Transverse colon (tissue), 4 donors: ENCODE data around the gene MEPCE. TPM values are rescaled to one million over a fixed set of nuclear protein-coding genes. Genes with fewer than 3 reads are reported as not detected.

Experiments used
- DNase-seq: peaks from one replicate; pipeline ENCODE4 v3.0.0-alpha.2; 2019
- H3K27ac ChIP-seq, 4 donors: fragments of 200-600 bp; sonication (generic); 2 replicates each; pipeline ENCODE4 v1.5.1; 2016 to 2018; ENCODE audit warnings: inconsistent platforms in 4 of 4
- H3K27me3 ChIP-seq: fragments of 200-600 bp; sonication (generic); 2 replicates; pipeline ENCODE4 v1.5.1; 2017; ENCODE audit warnings: inconsistent platforms
- H3K36me3 ChIP-seq, 4 donors: fragments of 200-600 bp; sonication (generic); 2 replicates each; pipeline ENCODE4 v1.5.1; 2017 to 2019; ENCODE audit warnings: inconsistent platforms in 4 of 4
- H3K4me1 ChIP-seq, 4 donors: fragments of 200-600 bp; sonication (generic); 2 replicates each; pipeline ENCODE4 v1.5.1; 2017 to 2020; ENCODE audit warnings: inconsistent platforms in 4 of 4
- H3K4me3 ChIP-seq, 4 donors: fragments of 200-600 bp; sonication (generic); 1 replicate in 1 of 4; 2 replicates in 3 of 4; pipeline versions ENCODE4 v1.5.1 to v1.6.1; 2017 to 2019; ENCODE audit warnings: inconsistent platforms in 4 of 4
- H3K9me3 ChIP-seq, 2 donors: fragments of 200-600 bp; sonication (generic); 2 replicates each; pipeline ENCODE4 v1.5.1; 2017 to 2019; ENCODE audit warnings: inconsistent platforms in 2 of 2
- EP300 ChIP-seq: sonication (generic); formaldehyde crosslinking; IDR thresholded peaks from one replicate; pipeline ENCODE4 v1.6.1; 2017; ENCODE audit warnings: antibody characterized with exemption, low read depth
- POLR2A ChIP-seq: fragments of 450-650 bp; IDR thresholded peaks from one replicate; pipeline ENCODE4 v1.6.1; 2016; ENCODE audit warnings: antibody characterized with exemption, mild to moderate bottlenecking, moderate library complexity
- POLR2AphosphoS5 ChIP-seq, 3 donors: sonication (generic); formaldehyde crosslinking; IDR thresholded peaks; one replicate each; pipeline ENCODE4 v1.6.1; 2016; ENCODE audit warnings: antibody characterized with exemption in 3 of 3
- WGBS, 2 donors: methylation state at CpG; one replicate each; pipeline ENCODE4 v1.1.5; 2018; ENCODE audit warnings: low coverage in 1 of 2; 5-methylcytosine and 5-hydroxymethylcytosine counted together
- in situ Hi-C, 4 donors: fragments of 200-750 bp; cut with MboI; loops; one replicate each; pipeline versions ENCODE4 v1.15.0 to v1.15.1; 2017; ENCODE audit warnings: low sequenced_read_pairs in 3 of 4, low pct_ligation_motif_present in 1 of 4, low pct_unique_long_range_greater_than_20kb in 1 of 4
- intact Hi-C: fragments of 100-400 bp; cut with DNase I; formaldehyde crosslinking; loops from one replicate; pipeline ENCODE4 v1.15.1; 2023; ENCODE audit warnings: low total_unique reads
- total RNA-seq, 4 donors: library from RNA; depleted of rRNA; stranded (reverse); fragments of >200 nt; gene quantifications; one replicate each; pipeline ENCODE4 v1.1.0, GENCODE V29; 2016
- TF ChIP-seq, protein P1 (sequence below), 5 experiments: fragments of 200-600 bp in 3 of 5; fragments of 450-650 bp in 2 of 5; sonication (generic) in 3 of 5; IDR thresholded peaks; 1 replicate in 2 of 5; 2 replicates in 3 of 5; pipeline ENCODE4 v1.5.1; 2016 to 2017; ENCODE audit warnings: antibody characterized with exemption in 5 of 5, inconsistent platforms in 3 of 5, mild to moderate bottlenecking in 2 of 5, moderate library complexity in 1 of 5

Gene MEPCE
- total RNA-seq, 4 donors from 2014 or later, result 25.9 to 41.9 (median 30.5) TPM

DNA sequence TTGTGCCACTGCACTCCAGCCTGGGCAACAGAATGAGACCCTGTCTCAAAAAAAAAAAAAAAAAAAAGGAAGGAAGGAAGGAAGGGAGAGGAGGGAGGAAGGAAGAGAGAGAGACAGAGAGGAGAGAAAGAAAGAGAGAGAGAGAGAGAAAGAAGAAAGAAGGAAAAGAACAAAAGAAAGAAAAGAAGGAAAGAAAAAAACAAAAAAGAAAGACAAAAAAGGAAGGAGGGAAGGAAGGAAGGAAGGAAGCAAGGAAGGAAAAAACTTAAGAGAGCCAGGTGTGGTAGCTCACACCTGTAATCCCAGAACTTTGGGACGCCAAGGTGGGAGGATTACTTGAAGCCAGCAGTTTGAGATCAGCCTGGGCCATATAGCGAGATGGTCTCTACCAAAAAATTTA is 35.2 kb downstream of the MEPCE start:
- TF ChIP-seq POLR2AphosphoS5 (IDR thresholded peaks at IDR 0.05), result no peak
- TF ChIP-seq EP300, result no peak
- TF ChIP-seq, protein P1, sequence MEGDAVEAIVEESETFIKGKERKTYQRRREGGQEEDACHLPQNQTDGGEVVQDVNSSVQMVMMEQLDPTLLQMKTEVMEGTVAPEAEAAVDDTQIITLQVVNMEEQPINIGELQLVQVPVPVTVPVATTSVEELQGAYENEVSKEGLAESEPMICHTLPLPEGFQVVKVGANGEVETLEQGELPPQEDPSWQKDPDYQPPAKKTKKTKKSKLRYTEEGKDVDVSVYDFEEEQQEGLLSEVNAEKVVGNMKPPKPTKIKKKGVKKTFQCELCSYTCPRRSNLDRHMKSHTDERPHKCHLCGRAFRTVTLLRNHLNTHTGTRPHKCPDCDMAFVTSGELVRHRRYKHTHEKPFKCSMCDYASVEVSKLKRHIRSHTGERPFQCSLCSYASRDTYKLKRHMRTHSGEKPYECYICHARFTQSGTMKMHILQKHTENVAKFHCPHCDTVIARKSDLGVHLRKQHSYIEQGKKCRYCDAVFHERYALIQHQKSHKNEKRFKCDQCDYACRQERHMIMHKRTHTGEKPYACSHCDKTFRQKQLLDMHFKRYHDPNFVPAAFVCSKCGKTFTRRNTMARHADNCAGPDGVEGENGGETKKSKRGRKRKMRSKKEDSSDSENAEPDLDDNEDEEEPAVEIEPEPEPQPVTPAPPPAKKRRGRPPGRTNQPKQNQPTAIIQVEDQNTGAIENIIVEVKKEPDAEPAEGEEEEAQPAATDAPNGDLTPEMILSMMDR (IDR thresholded peaks at IDR 0.05), result no peak
- TF ChIP-seq POLR2A, result no peak
- intact Hi-C loops (loop anchor here (5.0 kb wide), 1 partner anchor 98 kb away; no protein-coding TSS in a partner anchor), in situ Hi-C loops (loop anchor here (10.0 to 25.0 kb wide), 3 partner anchors 223 to 248 kb away; partner anchors contain the start of genes GIGYF1 (in 3 of the 4), EPO (in 1 of the 4) and POP7 (in 1 of the 4))
- 91 to 100% methylated on average over 1 to 2 of the region's 2 CpGs for WGBS, 2 donors
- Histone ChIP-seq H3K36me3 (peaks cover 0 to 12% (median 0%) of the 10 kb centered on the region in 4 donors), H3K27me3 (no peaks in the 10 kb centered on the region), H3K9me3 (no peaks in the 10 kb centered on the region), H3K4me1 (peaks cover 10 to 24% (median 15%) of the 10 kb centered on the region in 4 donors), H3K4me3 (no peak overlapping the region), H3K27ac (no peak overlapping the region)
- no peak for DNase-seq

DNA sequence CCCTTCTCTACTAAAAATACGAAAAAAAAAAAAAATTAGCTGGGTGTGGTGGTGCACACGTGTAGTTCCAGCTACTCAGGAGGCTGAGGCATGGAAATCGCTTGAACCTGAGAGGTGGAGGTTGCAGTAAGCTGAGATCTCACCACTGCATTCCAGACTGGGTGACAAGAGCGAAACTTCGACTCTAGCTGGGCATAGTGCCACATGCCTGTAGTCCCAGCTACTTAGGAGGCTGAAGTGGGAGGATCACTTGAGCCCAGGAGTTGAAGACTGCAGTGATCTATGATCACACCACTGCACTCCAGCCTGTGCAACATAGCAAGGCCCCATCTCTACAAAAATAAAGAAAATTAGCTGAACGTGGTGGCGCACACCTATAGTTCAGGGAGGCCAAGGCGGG is 35.7 kb downstream of the MEPCE start:
- TF ChIP-seq EP300, result no peak
- TF ChIP-seq, protein P1 (IDR thresholded peaks at IDR 0.05), result no peak
- TF ChIP-seq POLR2AphosphoS5 (IDR thresholded peaks at IDR 0.05), result no peak
- no peak for TF ChIP-seq POLR2A
- Histone ChIP-seq H3K4me3 (no peak overlapping the region), H3K9me3 (no peaks in the 10 kb centered on the region), H3K4me1 (peaks cover 11 to 25% (median 15%) of the 10 kb centered on the region in 4 donors), H3K27me3 (no peaks in the 10 kb centered on the region), H3K27ac (peak overlapping the region in 2 of 4 donors; percentile 62 to 65), H3K36me3 (peaks cover 0 to 12% (median 0%) of the 10 kb centered on the region in 4 donors)
- DNase-seq, result no peak
- WGBS, 2 donors, result 74% methylated on average over 8 of the region's 8 CpGs; no CpG with 5 or more reads in 1 of the 2 donors
- intact Hi-C loops, result loop anchor here (5.0 kb wide), 1 partner anchor 97 kb away; no protein-coding TSS in a partner anchor
- in situ Hi-C loops, result loop anchor here (10.0 to 25.0 kb wide), 3 partner anchors 222 to 247 kb away; partner anchors contain the start of genes GIGYF1 (in 3 of the 4), EPO (in 1 of the 4) and POP7 (in 1 of the 4)

DNA sequence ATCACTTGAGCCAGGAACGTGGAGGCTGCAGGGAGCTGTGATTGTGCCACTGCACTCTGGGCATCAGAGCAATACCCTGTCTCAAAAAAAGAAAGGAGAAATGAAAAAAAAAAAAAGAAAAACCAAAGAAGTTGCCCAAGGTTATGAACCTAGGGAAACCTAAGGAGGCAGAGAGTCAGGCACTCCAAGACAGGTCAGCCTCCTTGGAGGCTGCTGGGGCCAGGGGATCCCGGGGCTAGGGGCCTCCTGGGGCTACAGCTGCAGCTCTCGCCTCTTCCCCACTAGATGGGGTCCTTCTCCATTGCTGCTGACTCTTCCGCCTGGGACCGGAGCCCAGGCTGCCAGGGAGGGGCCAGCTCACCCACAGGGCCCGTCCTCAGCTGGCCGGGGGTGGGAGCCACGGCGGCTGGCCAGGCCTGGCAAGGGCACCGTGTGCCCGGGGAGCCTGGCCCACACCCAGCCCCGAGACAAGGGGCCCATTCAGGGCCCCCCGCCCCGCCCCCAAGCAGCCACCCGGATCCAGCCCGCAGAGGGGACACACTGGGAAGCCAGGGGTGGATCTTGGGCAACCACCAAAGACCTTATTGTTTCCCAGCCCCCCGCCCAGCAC is 36.2 kb downstream of the MEPCE start:
- intact Hi-C loops, result loop anchor here (5.0 kb wide), 1 partner anchor 96 kb away; no protein-coding TSS in a partner anchor
- WGBS, 2 donors, result 14% methylated on average over 10 of the region's 17 CpGs; no CpG with 5 or more reads in 1 of the 2 donors

More for the DNA sequence above, 36.2 kb downstream of the MEPCE start:
- Histone ChIP-seq H3K27me3 (no peaks in the 10 kb centered on the region), H3K4me3 (no peak overlapping the region), H3K9me3 (no peaks in the 10 kb centered on the region), H3K4me1 (peaks cover 11 to 25% (median 15%) of the 10 kb centered on the region in 4 donors), H3K36me3 (peaks cover 0 to 12% (median 0%) of the 10 kb centered on the region in 4 donors), H3K27ac (peak overlapping the region in 3 of 4 donors; percentile 44 to 65 (median 62))
- DNase-seq, result peak; percentile 69
- TF ChIP-seq, protein P1 (IDR thresholded peaks at IDR 0.05), result peak; percentile 57 to 64 (median 59)
- TF ChIP-seq EP300 (no peak), POLR2AphosphoS5 (IDR thresholded peaks at IDR 0.05) (peak in 2 of 3 donors; percentile 48 to 59), POLR2A (no peak)
- in situ Hi-C loops, result loop anchor here (10.0 to 25.0 kb wide), 3 partner anchors 221 to 246 kb away; partner anchors contain the start of genes GIGYF1 (in 3 of the 4), EPO (in 1 of the 4) and POP7 (in 1 of the 4)
